GM06990 (cell line): ENCODE results near the gene GET3.
A peak's percentile ranks its signal among the peaks of the same experiment; 100 is the strongest.

Source experiments
- DNase-seq: peaks from one replicate; pipeline ENCODE4 v3.0.0-alpha.2; 2011; ENCODE audit not compliant: insufficient read length; ENCODE audit errors: extremely low read depth
- H3K27me3 ChIP-seq: replicated peaks from 2 replicates; pipeline ENCODE4 v1.6.0; 2011; ENCODE audit warnings: low read length; ENCODE audit not compliant: control insufficient read depth, insufficient read depth
- H3K36me3 ChIP-seq: 2 replicates; pipeline ENCODE4 v1.5.1; 2011; ENCODE audit warnings: low read length; ENCODE audit not compliant: control insufficient read depth, insufficient read depth
- H3K4me3 ChIP-seq: replicated peaks from 2 replicates; pipeline ENCODE4 v1.5.1; 2011; ENCODE audit warnings: low read depth, mild to moderate bottlenecking, control low read depth, low read length
- CTCF ChIP-seq: IDR thresholded peaks from 2 replicates; pipeline ENCODE4 v1.5.1; 2011; ENCODE audit warnings: low read length, control low read depth, mild to moderate bottlenecking, inconsistent platforms; ENCODE audit not compliant: insufficient read depth, poor library complexity, severe bottlenecking

GET3 gene

GRCh38 chr19:12785431-12786031 is 48.2 kb downstream of the GET3 start:
- Histone ChIP-seq H3K4me3 (no peak overlapping the region), H3K36me3 (no peaks in the 10 kb centered on the region), H3K27me3 (no peaks in the 10 kb centered on the region)
- peak; percentile 47 for DNase-seq
- TF ChIP-seq CTCF = no peak

- peak; percentile 57 for DNase-seq
- TF ChIP-seq CTCF = no peak
- Histone ChIP-seq H3K36me3 (no peaks in the 10 kb centered on the region), H3K27me3 (no peaks in the 10 kb centered on the region), H3K4me3 (no peak overlapping the region)
Observed at GRCh38 chr19:12786141-12786870, 49.0 kb downstream of the GET3 start.

GRCh38 chr19:12786952-12787351 is 49.7 kb downstream of the GET3 start:
- no peak for DNase-seq
- H3K36me3 ChIP-seq = no peaks in the 10 kb centered on the region
- no peak overlapping the region for H3K4me3 ChIP-seq
- no peak for TF ChIP-seq CTCF
- H3K27me3 ChIP-seq = no peaks in the 10 kb centered on the region

GRCh38 chr19:12787458-12787857 is 50.2 kb downstream of the GET3 start:
- no peak for TF ChIP-seq CTCF
- DNase-seq = no peak
- no peak overlapping the region for H3K4me3 ChIP-seq
- H3K27me3 ChIP-seq = no peaks in the 10 kb centered on the region
- H3K36me3 ChIP-seq = no peaks in the 10 kb centered on the region

GRCh38 chr19:12788042-12788681 is 50.9 kb downstream of the GET3 start:
- Histone ChIP-seq H3K4me3 (peak overlapping the region; percentile 62), H3K36me3 (no peaks in the 10 kb centered on the region), H3K27me3 (no peaks in the 10 kb centered on the region)
- no peak for DNase-seq
- no peak for TF ChIP-seq CTCF
